NCI-H524 (cell line): Measurements from ENCODE around the gene ENOX1.

Experiments used
- DNase-seq, 2 experiments: peaks; one replicate each; lab custom pipeline; 2025; lab: John Stamatoyannopoulos, UW

Gene ENOX1

GRCh38 chr13:43546251-43546650, 240.5 kb downstream of the ENOX1 start:
- DNase-seq: no peak

- no peak for DNase-seq
These were observed 241.4 kb downstream of the ENOX1 start for GRCh38 chr13:43545317-43545874.

- DNase-seq: no peak
These were observed 242.1 kb downstream of the ENOX1 start for GRCh38 chr13:43544631-43545030.

- no peak for DNase-seq
These were observed 242.8 kb downstream of the ENOX1 start for GRCh38 chr13:43544011-43544410.

GRCh38 chr13:43543331-43543730, 243.4 kb downstream of the ENOX1 start:
- no peak for DNase-seq

- no peak for DNase-seq
These were observed 249.6 kb downstream of the ENOX1 start for GRCh38 chr13:43537124-43537523.

- no peak for DNase-seq
These were observed 257.0 kb downstream of the ENOX1 start for GRCh38 chr13:43529796-43530195.

GRCh38 chr13:43528992-43529391, 257.8 kb downstream of the ENOX1 start:
- DNase-seq: no peak

- no peak for DNase-seq
These were observed 264.0 kb downstream of the ENOX1 start for GRCh38 chr13:43522788-43523187.

GRCh38 chr13:43520351-43520750, 266.4 kb downstream of the ENOX1 start:
- DNase-seq: no peak

- no peak for DNase-seq
These were observed 267.9 kb downstream of the ENOX1 start for GRCh38 chr13:43518833-43519232.

- peak; percentile 83 to 92 for DNase-seq
These were observed 270.4 kb downstream of the ENOX1 start for GRCh38 chr13:43516401-43516833.

GRCh38 chr13:43515531-43515930, 271.2 kb downstream of the ENOX1 start:
- DNase-seq: peak; percentile 16 to 62

- DNase-seq: no peak
These were observed 272.5 kb downstream of the ENOX1 start for GRCh38 chr13:43514311-43514710.

GRCh38 chr13:43512221-43512620, 274.6 kb downstream of the ENOX1 start:
- no peak for DNase-seq

GRCh38 chr13:43510956-43511901, 275.5 kb downstream of the ENOX1 start:
- no peak for DNase-seq

GRCh38 chr13:43495732-43496131, 291.0 kb downstream of the ENOX1 start:
- no peak for DNase-seq

GRCh38 chr13:43494206-43494605, 292.6 kb downstream of the ENOX1 start:
- DNase-seq: no peak

GRCh38 chr13:43493496-43494000, 293.2 kb downstream of the ENOX1 start:
- DNase-seq: no peak

- no peak for DNase-seq
These were observed 294.0 kb downstream of the ENOX1 start for GRCh38 chr13:43492745-43493144.

GRCh38 chr13:43492311-43492710, 294.5 kb downstream of the ENOX1 start:
- DNase-seq: no peak

- DNase-seq: peak; percentile 38 to 71
These were observed 297.5 kb downstream of the ENOX1 start for GRCh38 chr13:43489233-43489632.

GRCh38 chr13:43487885-43488284, 298.9 kb downstream of the ENOX1 start:
- no peak for DNase-seq
